Right atrium auricular region (tissue), 2 donors: ENCODE data around the gene FBXO39. TPM values are rescaled to one million over a fixed set of nuclear protein-coding genes. Genes with fewer than 3 reads are reported as not detected.

Source experiments
- DNase-seq: peaks from one replicate; pipeline ENCODE4 v3.0.0-alpha.2; 2019; ENCODE audit warnings: low spot score
- H3K27ac ChIP-seq, 2 donors: fragments of 200-600 bp; sonication (generic); 1 replicate in 1 of 2; 2 replicates in 1 of 2; pipeline ENCODE4 v1.5.1; 2016 to 2019
- H3K27me3 ChIP-seq, 2 donors: fragments of 200-600 bp; sonication (generic); one replicate each; pipeline versions ENCODE4 v1.5.1 to v1.6.0; 2017 to 2019
- H3K36me3 ChIP-seq: fragments of 200-600 bp; sonication (generic); one replicate; pipeline ENCODE4 v1.5.1; 2016
- H3K4me1 ChIP-seq, 2 donors: fragments of 200-600 bp; sonication (generic); one replicate each; pipeline versions ENCODE4 v1.5.1 to v1.6.0; 2017 to 2019
- H3K4me3 ChIP-seq, 2 donors: fragments of 200-600 bp; sonication (generic); 1 replicate in 1 of 2; 2 replicates in 1 of 2; pipeline ENCODE4 v1.5.1; 2017 to 2019; ENCODE audit warnings: mild to moderate bottlenecking in 1 of 2, moderate library complexity in 1 of 2
- H3K9me3 ChIP-seq, 2 donors: fragments of 200-600 bp; sonication (generic); one replicate each; pipeline ENCODE4 v1.5.1; 2019
- CTCF ChIP-seq, 2 donors: fragments of 200-600 bp; sonication (generic); IDR thresholded peaks; one replicate each; pipeline ENCODE4 v1.5.1; 2019; ENCODE audit warnings: antibody characterized with exemption in 2 of 2
- total RNA-seq, 2 donors: library from RNA; depleted of rRNA; stranded (reverse); fragments of >200 nt; gene quantifications; one replicate each; pipeline ENCODE4 v1.1.0, GENCODE V29; 2016

FBXO39 gene
- total RNA-seq, 2 donors from 2014 or later = not detected

- no peak overlapping the region for H3K4me3 ChIP-seq
- no peak overlapping the region for H3K27ac ChIP-seq
- no peak for DNase-seq
- no peaks in the 10 kb centered on the region for H3K27me3 ChIP-seq
- H3K4me1 ChIP-seq = peaks cover 0 to 7% of the 10 kb centered on the region in 2 donors
- TF ChIP-seq CTCF (IDR thresholded peaks at IDR 0.05) = no peak
- H3K9me3 ChIP-seq = peaks cover 0 to 8% of the 10 kb centered on the region in 2 donors
- H3K36me3 ChIP-seq = no peaks in the 10 kb centered on the region
Measured at GRCh38 chr17:6780001-6780400, 4.0 kb downstream of the FBXO39 start.

- Histone ChIP-seq H3K4me3 (no peak overlapping the region), H3K36me3 (no peaks in the 10 kb centered on the region)
- no peak for TF ChIP-seq CTCF (IDR thresholded peaks at IDR 0.05)
Measured at GRCh38 chr17:6780886-6781285, 4.9 kb downstream of the FBXO39 start.

GRCh38 chr17:6782244-6782643 is 6.2 kb downstream of the FBXO39 start:
- H3K27me3 ChIP-seq = no peaks in the 10 kb centered on the region
- peaks cover 0 to 15% of the 10 kb centered on the region in 2 donors for H3K9me3 ChIP-seq
- H3K4me3 ChIP-seq = no peak overlapping the region
- DNase-seq = no peak
- TF ChIP-seq CTCF (IDR thresholded peaks at IDR 0.05) = no peak
- no peaks in the 10 kb centered on the region for H3K4me1 ChIP-seq
- no peaks in the 10 kb centered on the region for H3K36me3 ChIP-seq
- no peak overlapping the region for H3K27ac ChIP-seq

More at GRCh38 chr17:6780886-6781285, 4.9 kb downstream of the FBXO39 start:
- Histone ChIP-seq H3K4me1 (peaks cover 0 to 4% of the 10 kb centered on the region in 2 donors), H3K9me3 (peaks cover 0 to 13% of the 10 kb centered on the region in 2 donors), H3K27me3 (no peaks in the 10 kb centered on the region), H3K27ac (no peak overlapping the region)
- no peak for DNase-seq

DNA sequence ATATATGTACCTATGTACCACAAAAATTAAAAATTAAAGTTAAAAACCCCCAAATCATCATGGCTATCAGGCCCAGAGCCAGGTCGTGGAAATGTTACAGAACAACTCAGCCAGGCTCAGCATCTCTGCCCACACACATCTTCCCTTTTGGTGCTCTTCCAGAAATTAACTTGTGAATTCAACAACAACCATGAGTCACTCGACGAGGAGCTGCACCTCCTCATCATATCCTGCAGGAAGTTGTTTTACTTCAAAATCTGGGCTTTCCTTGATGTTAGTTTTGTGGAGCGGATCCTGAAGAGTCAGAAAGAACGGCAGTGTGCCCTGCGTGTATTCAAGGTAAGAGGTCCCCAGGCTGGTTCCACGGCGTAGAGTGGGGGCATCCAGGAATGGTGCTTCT is 10.6 kb downstream of the FBXO39 start:
- H3K4me1 ChIP-seq = no peaks in the 10 kb centered on the region
- no peak for TF ChIP-seq CTCF (IDR thresholded peaks at IDR 0.05)
- no peak overlapping the region for H3K27ac ChIP-seq
- H3K27me3 ChIP-seq = no peaks in the 10 kb centered on the region
- no peak for DNase-seq
- H3K9me3 ChIP-seq = peaks cover 0 to 15% of the 10 kb centered on the region in 2 donors
- H3K4me3 ChIP-seq = no peak overlapping the region
- H3K36me3 ChIP-seq = no peaks in the 10 kb centered on the region

DNA sequence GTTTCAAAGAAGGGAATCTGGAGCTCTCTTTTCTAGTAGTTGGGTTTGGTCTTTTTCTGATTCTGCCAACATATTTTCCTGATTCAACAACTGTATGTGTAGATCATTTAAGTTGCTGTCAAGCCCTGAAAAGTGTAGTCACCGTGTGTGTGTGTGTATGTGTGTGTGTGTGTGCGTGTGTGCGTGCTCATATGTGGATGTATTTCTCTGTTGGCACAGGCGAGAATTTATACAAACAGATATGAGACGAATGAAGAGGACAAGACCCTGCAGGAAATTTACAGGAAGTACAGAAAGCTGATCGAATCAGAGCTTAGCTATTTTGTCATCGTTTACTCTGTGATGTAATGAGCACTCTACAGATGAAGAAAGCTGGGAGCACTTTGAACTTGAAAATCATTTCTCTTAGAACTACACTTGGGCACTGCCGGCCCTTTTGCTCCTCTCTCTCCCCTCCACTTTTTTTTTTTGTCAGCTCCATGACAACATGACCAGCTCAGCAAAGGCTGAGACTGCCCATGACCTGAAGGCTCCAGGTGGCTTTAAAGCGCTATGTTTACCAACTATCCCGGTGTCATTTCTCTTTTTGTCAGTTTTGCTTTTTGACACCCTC is 11.2 kb downstream of the FBXO39 start:
- peaks cover 0 to 15% of the 10 kb centered on the region in 2 donors for H3K9me3 ChIP-seq
- H3K27ac ChIP-seq = no peak overlapping the region
- no peak for DNase-seq
- H3K4me1 ChIP-seq = no peaks in the 10 kb centered on the region
- H3K4me3 ChIP-seq = no peak overlapping the region
- no peaks in the 10 kb centered on the region for H3K27me3 ChIP-seq
- H3K36me3 ChIP-seq = no peaks in the 10 kb centered on the region
- no peak for TF ChIP-seq CTCF (IDR thresholded peaks at IDR 0.05)

DNA sequence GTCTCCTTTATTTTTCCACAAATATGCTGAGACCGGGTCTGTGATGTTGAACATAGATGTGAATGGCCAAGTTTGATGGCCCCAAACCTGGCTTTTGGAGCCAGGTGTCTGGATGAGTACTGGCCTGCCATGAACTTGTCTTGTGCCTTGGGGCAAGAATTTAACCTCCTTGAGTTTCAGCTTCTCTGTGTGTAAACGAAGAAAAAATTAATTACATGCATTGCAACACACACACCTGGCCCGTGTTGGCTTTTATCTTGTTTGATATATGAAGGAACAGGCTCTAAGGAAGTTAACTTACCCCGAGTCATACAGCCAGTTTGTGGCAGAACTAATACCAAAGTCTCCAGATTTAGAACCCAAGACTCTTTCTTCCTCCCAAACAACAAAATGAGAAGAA is 13.1 kb downstream of the FBXO39 start:
- no peak for DNase-seq
- peaks cover 0 to 15% of the 10 kb centered on the region in 2 donors for H3K9me3 ChIP-seq
- no peaks in the 10 kb centered on the region for H3K4me1 ChIP-seq
- no peaks in the 10 kb centered on the region for H3K36me3 ChIP-seq
- H3K27me3 ChIP-seq = no peaks in the 10 kb centered on the region
- H3K4me3 ChIP-seq = no peak overlapping the region
- TF ChIP-seq CTCF (IDR thresholded peaks at IDR 0.05) = no peak
- no peak overlapping the region for H3K27ac ChIP-seq
